Activated T-cell treated with anti-CD3 and anti-CD28 coated beads, Interleukin-2, amount 50 U/mL, for 4 hours (primary cell): ENCODE data around the gene KCP. TPM values are rescaled to one million over a fixed set of nuclear protein-coding genes. Genes with fewer than 3 reads are reported as not detected.
"Not testable (repeated sequence)": the region's sequence is repeated elsewhere in the genome, so short reads cannot be mapped to it uniquely, and the experiment has no call there.

Experiments
- ATAC-seq, 2 donors: fragments of 200-7000 bp; cut with Tn5 transposase; one replicate each; pipeline ENCODE4 v1.10.0; 2021
- DNase-seq: peaks from one replicate; pipeline ENCODE4 v3.0.0-alpha.2; 2020
- H3K27me3 Mint-ChIP-seq: one replicate; pipeline ENCODE4 v1.8.0; 2021; ENCODE audit warnings: low read depth, mixed read lengths
- H3K36me3 Mint-ChIP-seq: one replicate; pipeline ENCODE4 v1.8.0; 2022; ENCODE audit warnings: mixed read lengths; ENCODE audit not compliant: insufficient read depth
- H3K4me1 Mint-ChIP-seq: one replicate; pipeline ENCODE4 v1.8.0; 2021; ENCODE audit warnings: low read depth, mixed read lengths
- H3K4me3 Mint-ChIP-seq: one replicate; pipeline ENCODE4 v1.8.0; 2021; ENCODE audit warnings: mild to moderate bottlenecking, moderate library complexity, mixed read lengths
- H3K9me3 Mint-ChIP-seq: one replicate; pipeline ENCODE4 v1.8.0; 2021; ENCODE audit warnings: mixed read lengths
- total RNA-seq, 3 donors: library from RNA; stranded (reverse); gene quantifications; one replicate each; pipeline ENCODE4 v1.2.1, GENCODE V29; 2021

Gene KCP
- total RNA-seq, 3 donors from 2014 or later: 0.10 to 0.40 (median 0.27) TPM

- not testable (repeated sequence) for H3K4me3 Mint-ChIP-seq, H3K27me3 Mint-ChIP-seq, H3K9me3 Mint-ChIP-seq, ATAC-seq, H3K36me3 Mint-ChIP-seq, DNase-seq
- H3K4me1 Mint-ChIP-seq: peaks cover 24% of the 10 kb centered on the region
These were observed 32.7 kb upstream of the KCP start for GRCh38 chr7:128943251-128943650.

- no peak for ATAC-seq
- H3K4me1 Mint-ChIP-seq: peaks cover 28% of the 10 kb centered on the region
- no peaks in the 10 kb centered on the region for H3K36me3 Mint-ChIP-seq
These were observed 31.5 kb upstream of the KCP start for GRCh38 chr7:128941946-128942526.

GRCh38 chr7:128941323-128941890 is 30.9 kb upstream of the KCP start:
- Mint-ChIP-seq H3K4me1 (peaks cover 31% of the 10 kb centered on the region), H3K4me3 (peak overlapping the region; percentile 88), H3K27me3 (peaks cover 13% of the 10 kb centered on the region), H3K9me3 (no peaks in the 10 kb centered on the region), H3K36me3 (no peaks in the 10 kb centered on the region)
- DNase-seq (no peak), ATAC-seq (no peak)

More at GRCh38 chr7:128941946-128942526, 31.5 kb upstream of the KCP start:
- peaks cover 11% of the 10 kb centered on the region for H3K27me3 Mint-ChIP-seq
- H3K9me3 Mint-ChIP-seq: no peaks in the 10 kb centered on the region
- H3K4me3 Mint-ChIP-seq: no peak overlapping the region
- no peak for DNase-seq

GRCh38 chr7:128940494-128941322 is 30.2 kb upstream of the KCP start:
- H3K4me1 Mint-ChIP-seq: peaks cover 31% of the 10 kb centered on the region

GRCh38 chr7:128939861-128940410 is 29.4 kb upstream of the KCP start:
- Mint-ChIP-seq H3K27me3 (peaks cover 13% of the 10 kb centered on the region), H3K36me3 (no peaks in the 10 kb centered on the region), H3K9me3 (no peaks in the 10 kb centered on the region), H3K4me3 (peak overlapping the region; percentile 88), H3K4me1 (peaks cover 31% of the 10 kb centered on the region)
- no peak for DNase-seq
- no peak for ATAC-seq

More at GRCh38 chr7:128940494-128941322, 30.2 kb upstream of the KCP start:
- H3K9me3 Mint-ChIP-seq: no peaks in the 10 kb centered on the region
- peak overlapping the region; percentile 88 for H3K4me3 Mint-ChIP-seq
- peaks cover 13% of the 10 kb centered on the region for H3K27me3 Mint-ChIP-seq
- H3K36me3 Mint-ChIP-seq: no peaks in the 10 kb centered on the region
- DNase-seq (no peak), ATAC-seq (peak; percentile 16 to 23)

GRCh38 chr7:128939075-128939860 is 28.8 kb upstream of the KCP start:
- peaks cover 13% of the 10 kb centered on the region for H3K27me3 Mint-ChIP-seq
- no peaks in the 10 kb centered on the region for H3K9me3 Mint-ChIP-seq
- peak overlapping the region; percentile 88 for H3K4me3 Mint-ChIP-seq
- H3K4me1 Mint-ChIP-seq: peaks cover 31% of the 10 kb centered on the region
- DNase-seq (no peak), ATAC-seq (peak; percentile 3 to 9)
- H3K36me3 Mint-ChIP-seq: no peaks in the 10 kb centered on the region

GRCh38 chr7:128938544-128939074 is 28.1 kb upstream of the KCP start:
- Mint-ChIP-seq H3K27me3 (peaks cover 13% of the 10 kb centered on the region), H3K4me3 (peak overlapping the region; percentile 88), H3K9me3 (no peaks in the 10 kb centered on the region), H3K36me3 (no peaks in the 10 kb centered on the region), H3K4me1 (peaks cover 33% of the 10 kb centered on the region)
- peak; percentile 28 to 36 for ATAC-seq
- no peak for DNase-seq

GRCh38 chr7:128937647-128938543 is 27.4 kb upstream of the KCP start, which contains the start of gene IRF5:
Gene IRF5, plus strand, starts transcription at chr7:128937927. Its CDS starts 4,155 bp downstream, at chr7:128942082.
- Mint-ChIP-seq H3K9me3 (no peaks in the 10 kb centered on the region), H3K4me3 (peak within 1 kb of the TSS; percentile 88), H3K27me3 (peaks cover 13% of the 10 kb centered on the region), H3K36me3 (peaks cover 2% of the 10 kb centered on the region), H3K4me1 (peaks cover 40% of the 10 kb centered on the region)
- ATAC-seq (peak; percentile 49), DNase-seq (no peak)

- peaks cover 13% of the 10 kb centered on the region for H3K27me3 Mint-ChIP-seq
- peaks cover 45% of the 10 kb centered on the region for H3K4me1 Mint-ChIP-seq
- H3K36me3 Mint-ChIP-seq: peaks cover 2% of the 10 kb centered on the region
- peak overlapping the region; percentile 73 for H3K4me3 Mint-ChIP-seq
- DNase-seq: no peak
- no peaks in the 10 kb centered on the region for H3K9me3 Mint-ChIP-seq
- no peak for ATAC-seq
These were observed 26.8 kb upstream of the KCP start for GRCh38 chr7:128937271-128937646.

GRCh38 chr7:128936798-128937197 is 26.3 kb upstream of the KCP start:
- ATAC-seq: no peak
- H3K27me3 Mint-ChIP-seq: peaks cover 13% of the 10 kb centered on the region
- peaks cover 2% of the 10 kb centered on the region for H3K36me3 Mint-ChIP-seq
- H3K9me3 Mint-ChIP-seq: no peaks in the 10 kb centered on the region
- DNase-seq: no peak
- H3K4me1 Mint-ChIP-seq: peaks cover 45% of the 10 kb centered on the region
- peak overlapping the region; percentile 73 for H3K4me3 Mint-ChIP-seq

GRCh38 chr7:128935342-128935730 is 24.8 kb upstream of the KCP start:
- Mint-ChIP-seq H3K36me3 (peaks cover 2% of the 10 kb centered on the region), H3K9me3 (no peaks in the 10 kb centered on the region), H3K27me3 (peaks cover 13% of the 10 kb centered on the region), H3K4me1 (peaks cover 35% of the 10 kb centered on the region), H3K4me3 (no peak overlapping the region)
- no peak for ATAC-seq
- DNase-seq: no peak

GRCh38 chr7:128934361-128935341 is 24.1 kb upstream of the KCP start:
- DNase-seq (no peak), ATAC-seq (no peak)
- Mint-ChIP-seq H3K36me3 (peaks cover 2% of the 10 kb centered on the region), H3K9me3 (no peaks in the 10 kb centered on the region), H3K4me1 (peaks cover 28% of the 10 kb centered on the region), H3K4me3 (no peak overlapping the region), H3K27me3 (peaks cover 10% of the 10 kb centered on the region)
